GM23338 (cell line): Measurements from ENCODE around the gene THBS2. TPM values are rescaled to one million over a fixed set of nuclear protein-coding genes. Genes with fewer than 3 reads are reported as not detected.

Source experiments
- ATAC-seq: fragments of 200-7000 bp; cut with Tn5 transposase; 3 replicates; pipeline ENCODE4 v1.9.1; 2020
- DNase-seq: peaks from one replicate; pipeline ENCODE4 v3.0.0-alpha.2; 2015; ENCODE audit warnings: low spot score
- H2AFZ ChIP-seq: fragments of 200-600 bp; sonication (generic); 2 replicates; pipeline ENCODE4 v1.8.0; 2016; ENCODE audit warnings: antibody characterized with exemption, mild to moderate bottlenecking, moderate library complexity
- H3F3A ChIP-seq: fragments of 200-600 bp; sonication (generic); replicated peaks from 2 replicates; pipeline ENCODE4 v1.8.0; 2017; ENCODE audit warnings: antibody characterized with exemption, mixed run types, low read depth
- H3K27ac ChIP-seq: fragments of 200-600 bp; sonication (generic); 2 replicates; pipeline ENCODE4 v1.6.1; 2016; ENCODE audit warnings: low read depth
- H3K27me3 ChIP-seq: fragments of 200-600 bp; sonication (generic); 2 replicates; pipeline ENCODE4 v1.8.0; 2016; ENCODE audit warnings: mild to moderate bottlenecking, mixed run types, moderate library complexity; ENCODE audit not compliant: insufficient read depth
- H3K36me3 ChIP-seq: fragments of 200-600 bp; sonication (generic); 2 replicates; pipeline ENCODE4 v1.8.0; 2016; ENCODE audit warnings: mild to moderate bottlenecking; ENCODE audit not compliant: insufficient read depth
- H3K4me1 ChIP-seq: fragments of 200-600 bp; sonication (generic); 2 replicates; pipeline ENCODE4 v1.8.0; 2016; ENCODE audit warnings: mild to moderate bottlenecking, moderate library complexity; ENCODE audit not compliant: insufficient read depth
- H3K4me2 ChIP-seq: fragments of 200-600 bp; sonication (generic); 2 replicates; pipeline ENCODE4 v1.7.1; 2017; ENCODE audit warnings: mixed run types
- H3K4me3 ChIP-seq: fragments of 200-600 bp; sonication (generic); 2 replicates; pipeline ENCODE4 v1.6.1; 2016; ENCODE audit warnings: mixed run types
- H3K79me2 ChIP-seq: fragments of 200-600 bp; sonication (generic); replicated peaks from 2 replicates; pipeline ENCODE4 v1.8.0; 2017; ENCODE audit warnings: mild to moderate bottlenecking; ENCODE audit not compliant: insufficient read depth
- H3K9me2 ChIP-seq: fragments of 200-600 bp; sonication (generic); 2 replicates; pipeline ENCODE4 v1.8.0; 2017; ENCODE audit not compliant: insufficient read depth
- H4K20me1 ChIP-seq: fragments of 200-600 bp; sonication (generic); replicated peaks from 2 replicates; pipeline ENCODE4 v1.8.0; 2017; ENCODE audit warnings: mild to moderate bottlenecking; ENCODE audit not compliant: insufficient read depth
- H3K27ac Mint-ChIP-seq: 2 replicates; pipeline ENCODE4 v1.8.0; 2020; ENCODE audit warnings: inconsistent platforms, mild to moderate bottlenecking, moderate library complexity, mixed read lengths
- H3K27me3 Mint-ChIP-seq: 3 replicates; pipeline ENCODE4 v1.8.0; 2022; ENCODE audit warnings: low read depth, mild to moderate bottlenecking, moderate library complexity, mixed read lengths, inconsistent platforms; ENCODE audit not compliant: insufficient read depth, poor library complexity
- H3K36me3 Mint-ChIP-seq: 3 replicates; pipeline ENCODE4 v1.8.0; 2021; ENCODE audit warnings: low read depth, mild to moderate bottlenecking, inconsistent platforms, moderate library complexity, mixed read lengths
- H3K4me1 Mint-ChIP-seq: 3 replicates; pipeline ENCODE4 v1.8.0; 2020; ENCODE audit warnings: mild to moderate bottlenecking, inconsistent platforms, mixed read lengths
- H3K4me3 Mint-ChIP-seq: 3 replicates; pipeline ENCODE4 v1.8.0; 2021; ENCODE audit warnings: moderate library complexity, mild to moderate bottlenecking, inconsistent platforms, mixed read lengths
- H3K9me3 Mint-ChIP-seq: 3 replicates; pipeline ENCODE4 v1.8.0; 2020; ENCODE audit warnings: moderate library complexity, mild to moderate bottlenecking, inconsistent platforms, mixed read lengths
- EZH2 ChIP-seq: fragments of 200-600 bp; sonication (generic); IDR thresholded peaks from one replicate; pipeline ENCODE4 v1.8.0; 2017; ENCODE audit warnings: antibody characterized with exemption, mild to moderate bottlenecking, low read depth; ENCODE audit not compliant: unreplicated experiment
- JUNB ChIP-seq: IDR thresholded peaks from one replicate; pipeline ENCODE4 v1.6.1; 2016; ENCODE audit warnings: antibody characterized with exemption; ENCODE audit not compliant: unreplicated experiment
- POLR2AphosphoS5 ChIP-seq: IDR thresholded peaks from 2 replicates; pipeline ENCODE4 v1.6.1; 2016; ENCODE audit warnings: antibody characterized with exemption, low read depth
- STAT1 ChIP-seq: IDR thresholded peaks from one replicate; pipeline ENCODE4 v1.6.1; 2016; ENCODE audit warnings: antibody characterized with exemption; ENCODE audit not compliant: unreplicated experiment
- ZNF114 ChIP-seq: fragments of 250-450 bp; sonication (Bioruptor Pico); IDR thresholded peaks from 2 replicates; pipeline ENCODE4 v1.5.0; 2020; ENCODE audit warnings: mild to moderate bottlenecking, moderate library complexity
- ZNF462 ChIP-seq: fragments of 250-450 bp; sonication (Bioruptor Pico); IDR thresholded peaks from 2 replicates; pipeline ENCODE4 v1.5.0; 2020; ENCODE audit warnings: mild to moderate bottlenecking, moderate library complexity
- polyA plus RNA-seq: library from polyadenylated mRNA; unstranded; fragments of >200 nt; fragmentation: Nextera tagmentation; extraction: Ambion mirVana; gene quantifications from 2 replicates; pipeline ENCODE4 v1.2.1, GENCODE V29; 2016
- total RNA-seq: library from RNA; depleted of rRNA; stranded (reverse); fragments of >200 nt; shearing (Covaris generic); gene quantifications from 2 replicates; pipeline ENCODE4 v1.2.3, GENCODE V29; 2014
- TF ChIP-seq, protein P1 (sequence below): IDR thresholded peaks from one replicate; pipeline ENCODE4 v1.6.1; 2018; ENCODE audit warnings: antibody characterized with exemption; ENCODE audit not compliant: unreplicated experiment

Gene THBS2
- total and polyA plus RNA-seq, 2 experiments from 2014 or later, result 7.9 to 44.7 TPM

- TF ChIP-seq ZNF462 (CRISPR knock-in tag), result no peak
- no peak for TF ChIP-seq JUNB
These were observed 64.5 kb downstream of the THBS2 start (continued) for GRCh38 chr6:169189182-169189581.

- H3K27me3 ChIP-seq, result no peaks in the 10 kb centered on the region
- H4K20me1 ChIP-seq, result no peaks in the 10 kb centered on the region
- H3F3A ChIP-seq, result no peaks in the 10 kb centered on the region
- no peak overlapping the region for H3K4me3 Mint-ChIP-seq
- H3K4me3 ChIP-seq, result no peak overlapping the region
- no peak overlapping the region for H3K27ac ChIP-seq
- H3K36me3 Mint-ChIP-seq, result peaks cover 6% of the 10 kb centered on the region; the same call in 1 of the 3 replicates
- H2AFZ ChIP-seq, result no peak overlapping the region
- no peaks in the 10 kb centered on the region for H3K36me3 ChIP-seq
- no peaks in the 10 kb centered on the region for H3K4me1 Mint-ChIP-seq
- DNase-seq, result no peak
- ATAC-seq, result no peak
- peaks cover 19% of the 10 kb centered on the region for H3K9me3 Mint-ChIP-seq
- H3K4me1 ChIP-seq, result no peaks in the 10 kb centered on the region
- H3K79me2 ChIP-seq, result no peaks in the 10 kb centered on the region
- no peak overlapping the region for H3K4me2 ChIP-seq
- no peaks in the 10 kb centered on the region for H3K27me3 Mint-ChIP-seq
- H3K27ac Mint-ChIP-seq, result no peak overlapping the region
- no peaks in the 10 kb centered on the region for H3K9me2 ChIP-seq
- no peak for TF ChIP-seq EZH2
- TF ChIP-seq POLR2AphosphoS5, result no peak
- no peak for TF ChIP-seq ZNF462 (CRISPR knock-in tag)
- TF ChIP-seq ZNF114 (CRISPR knock-in tag), result no peak
- TF ChIP-seq, protein P1, sequence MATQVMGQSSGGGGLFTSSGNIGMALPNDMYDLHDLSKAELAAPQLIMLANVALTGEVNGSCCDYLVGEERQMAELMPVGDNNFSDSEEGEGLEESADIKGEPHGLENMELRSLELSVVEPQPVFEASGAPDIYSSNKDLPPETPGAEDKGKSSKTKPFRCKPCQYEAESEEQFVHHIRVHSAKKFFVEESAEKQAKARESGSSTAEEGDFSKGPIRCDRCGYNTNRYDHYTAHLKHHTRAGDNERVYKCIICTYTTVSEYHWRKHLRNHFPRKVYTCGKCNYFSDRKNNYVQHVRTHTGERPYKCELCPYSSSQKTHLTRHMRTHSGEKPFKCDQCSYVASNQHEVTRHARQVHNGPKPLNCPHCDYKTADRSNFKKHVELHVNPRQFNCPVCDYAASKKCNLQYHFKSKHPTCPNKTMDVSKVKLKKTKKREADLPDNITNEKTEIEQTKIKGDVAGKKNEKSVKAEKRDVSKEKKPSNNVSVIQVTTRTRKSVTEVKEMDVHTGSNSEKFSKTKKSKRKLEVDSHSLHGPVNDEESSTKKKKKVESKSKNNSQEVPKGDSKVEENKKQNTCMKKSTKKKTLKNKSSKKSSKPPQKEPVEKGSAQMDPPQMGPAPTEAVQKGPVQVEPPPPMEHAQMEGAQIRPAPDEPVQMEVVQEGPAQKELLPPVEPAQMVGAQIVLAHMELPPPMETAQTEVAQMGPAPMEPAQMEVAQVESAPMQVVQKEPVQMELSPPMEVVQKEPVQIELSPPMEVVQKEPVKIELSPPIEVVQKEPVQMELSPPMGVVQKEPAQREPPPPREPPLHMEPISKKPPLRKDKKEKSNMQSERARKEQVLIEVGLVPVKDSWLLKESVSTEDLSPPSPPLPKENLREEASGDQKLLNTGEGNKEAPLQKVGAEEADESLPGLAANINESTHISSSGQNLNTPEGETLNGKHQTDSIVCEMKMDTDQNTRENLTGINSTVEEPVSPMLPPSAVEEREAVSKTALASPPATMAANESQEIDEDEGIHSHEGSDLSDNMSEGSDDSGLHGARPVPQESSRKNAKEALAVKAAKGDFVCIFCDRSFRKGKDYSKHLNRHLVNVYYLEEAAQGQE, result no peak
- no peak for TF ChIP-seq STAT1
These were observed 65.2 kb downstream of the THBS2 start for GRCh38 chr6:169188475-169188874.
